GM12875 (cell line): ENCODE measurements around the gene GRM2.

Experiments
- H3K4me3 ChIP-seq: one replicate; pipeline ENCODE4 v1.5.1; 2011; ENCODE audit warnings: low read depth, low read length, control low read depth
- CTCF ChIP-seq: IDR thresholded peaks from 2 replicates; pipeline ENCODE4 v1.5.1; 2011; ENCODE audit warnings: low read depth, mild to moderate bottlenecking, control low read depth, inconsistent platforms, low read length, moderate library complexity, borderline replicate concordance; ENCODE audit not compliant: insufficient read depth

The GRM2 gene

GRCh38 chr3:51676102-51676640 is 30.7 kb upstream of the GRM2 start:
- no peak for TF ChIP-seq CTCF

GRCh38 chr3:51677358-51677757 is 29.5 kb upstream of the GRM2 start:
- no peak for TF ChIP-seq CTCF
- H3K4me3 ChIP-seq = no peak overlapping the region

More at GRCh38 chr3:51676102-51676640, 30.7 kb upstream of the GRM2 start:
- no peak overlapping the region for H3K4me3 ChIP-seq

- no peak for TF ChIP-seq CTCF
- H3K4me3 ChIP-seq = no peak overlapping the region
These were observed 28.7 kb upstream of the GRM2 start for GRCh38 chr3:51678186-51678585.

GRCh38 chr3:51678641-51679040 is 28.2 kb upstream of the GRM2 start:
- TF ChIP-seq CTCF = no peak
- no peak overlapping the region for H3K4me3 ChIP-seq

- TF ChIP-seq CTCF = no peak
- H3K4me3 ChIP-seq = no peak overlapping the region
These were observed 27.6 kb upstream of the GRM2 start for GRCh38 chr3:51679318-51679717.

GRCh38 chr3:51679777-51680176 is 27.1 kb upstream of the GRM2 start:
- no peak overlapping the region for H3K4me3 ChIP-seq
- no peak for TF ChIP-seq CTCF

GRCh38 chr3:51680196-51680595 is 26.7 kb upstream of the GRM2 start:
- H3K4me3 ChIP-seq = no peak overlapping the region

More at GRCh38 chr3:51680196-51680595, 26.7 kb upstream of the GRM2 start:
- no peak for TF ChIP-seq CTCF
